GM19043 (cell line): Measurements from ENCODE around the gene WDR37.

Experiments
- ATAC-seq: cut with Tn5 transposase; IDR thresholded peaks from one replicate; pipeline ENCODE4 v1.9.1; 2021; ENCODE audit warnings: low read depth; ENCODE audit not compliant: unreplicated experiment

Gene WDR37

DNA sequence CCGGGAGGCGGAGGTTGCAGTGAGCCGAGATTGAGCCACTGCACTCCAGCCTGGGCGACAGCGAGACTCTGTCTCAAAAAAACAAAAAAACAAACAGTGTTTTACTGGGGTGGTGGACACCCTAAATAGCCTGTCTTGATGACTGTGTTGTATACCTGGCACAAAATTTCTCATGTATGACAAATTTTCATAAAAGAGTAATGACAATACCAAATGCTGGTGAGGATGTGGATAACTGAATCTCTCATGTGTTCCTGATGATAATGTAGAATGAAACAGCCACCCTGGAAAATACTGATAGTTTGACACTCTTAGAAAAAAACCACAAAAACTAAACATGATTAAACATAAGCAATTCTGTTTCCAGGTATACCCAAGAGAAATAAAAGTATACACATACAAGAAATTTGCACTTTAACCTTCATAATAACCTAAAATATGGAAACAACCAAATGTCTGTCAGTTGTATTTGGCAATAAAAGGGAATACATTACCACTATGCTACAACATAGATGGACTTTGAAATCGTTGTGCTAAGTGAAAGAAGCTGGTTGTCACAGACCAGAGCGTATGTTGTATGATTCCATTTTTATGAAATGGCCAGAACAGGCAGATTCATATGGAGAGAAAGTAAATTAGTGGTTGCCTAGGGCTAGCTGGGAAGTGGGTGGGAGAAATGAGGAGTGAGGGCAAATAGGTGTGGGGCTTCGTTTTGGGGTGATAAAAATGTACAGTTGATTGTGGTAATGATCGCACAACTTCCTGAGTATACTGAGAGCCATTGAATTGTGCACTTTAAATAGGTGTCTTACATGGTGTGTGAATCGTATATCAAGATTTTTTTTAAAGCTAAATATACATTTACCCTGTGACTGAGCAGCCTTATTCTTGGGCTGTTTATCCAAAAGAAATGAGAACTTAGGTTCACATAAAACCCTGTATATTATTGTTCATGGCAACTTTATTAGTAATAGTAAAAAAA lies 12.5 kb downstream of the WDR37 start:
- no peak for ATAC-seq

DNA sequence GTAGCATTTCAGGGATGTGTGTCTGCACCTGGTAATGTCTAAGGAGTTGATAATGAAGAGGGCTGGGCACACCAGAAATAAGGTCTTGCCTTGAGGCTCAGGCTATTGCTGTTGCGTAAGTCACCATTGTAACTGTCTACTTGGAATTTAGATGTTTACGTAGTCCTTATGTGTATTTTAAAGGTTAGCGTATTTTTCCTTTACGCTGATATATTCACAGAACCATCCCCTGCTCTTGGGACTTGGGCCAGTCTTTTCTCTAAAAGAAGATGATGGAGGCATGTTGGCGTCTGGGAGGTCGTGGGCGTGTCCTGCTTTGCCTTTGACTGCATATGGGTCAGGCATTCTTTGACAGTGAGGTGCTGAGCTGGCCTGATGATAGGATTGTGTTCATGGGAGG lies 14.7 kb downstream of the WDR37 start:
- no peak for ATAC-seq

DNA sequence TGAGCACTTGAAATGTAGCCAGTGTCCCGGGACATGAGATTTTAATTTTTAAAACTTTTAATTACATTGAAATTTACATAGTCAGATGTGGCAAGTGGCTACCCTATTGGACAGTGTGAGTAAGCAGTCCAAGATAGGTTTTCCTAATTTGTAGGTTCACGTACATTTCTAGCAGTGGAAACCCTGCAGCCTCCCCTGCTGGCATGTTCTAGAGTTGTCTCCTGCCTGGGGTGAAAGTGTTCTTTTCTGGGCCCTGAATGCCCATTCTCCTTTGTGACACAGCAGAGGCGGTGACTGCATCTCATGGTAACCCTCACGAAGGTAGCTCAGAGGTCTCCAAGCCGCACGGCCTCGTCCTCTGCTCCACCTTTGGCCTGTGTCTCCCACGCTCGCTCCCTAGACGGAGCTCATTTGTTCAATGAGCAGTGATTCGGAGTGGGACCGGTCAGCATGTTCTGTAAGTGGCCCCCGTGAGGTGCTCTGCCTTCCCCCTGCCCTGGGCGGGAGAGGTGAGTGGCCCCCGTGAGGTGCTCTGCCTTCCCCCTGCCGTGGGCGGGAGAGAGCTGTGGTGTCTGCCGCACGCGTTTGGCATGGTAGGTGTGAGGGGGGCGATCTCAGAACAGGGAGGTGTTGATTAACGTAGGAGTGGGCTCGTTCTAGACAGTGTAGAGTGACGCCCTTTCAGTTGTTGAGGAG lies 18.0 kb downstream of the WDR37 start:
- ATAC-seq: no peak

DNA sequence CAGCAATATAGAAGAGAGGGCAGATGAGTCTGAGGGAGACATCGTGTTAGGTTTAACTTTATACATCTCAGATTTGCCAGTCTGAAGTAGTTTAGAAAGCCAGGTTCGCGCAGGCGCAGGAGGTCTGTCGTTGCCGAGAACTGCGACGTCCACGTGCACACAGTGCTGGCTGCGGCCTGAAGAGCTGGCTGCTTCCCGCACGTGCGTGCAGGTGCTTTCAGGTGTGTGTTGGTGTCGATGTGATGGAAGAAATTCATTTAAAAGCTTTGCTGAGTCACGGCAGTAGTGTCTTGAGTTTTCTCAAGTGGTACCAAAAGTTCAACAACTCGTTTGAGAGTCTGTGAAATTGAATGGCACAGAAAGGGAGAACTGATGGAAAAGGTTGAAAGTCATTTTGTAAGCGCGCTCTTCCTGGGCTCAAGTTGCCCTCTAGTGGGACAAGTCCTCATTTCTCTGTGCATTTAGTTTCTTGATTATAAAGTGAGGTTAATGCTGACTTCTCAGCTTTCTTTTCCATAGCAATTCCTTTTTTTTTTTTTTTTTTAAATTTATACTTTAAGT lies 18.6 kb downstream of the WDR37 start:
- no peak for ATAC-seq

DNA sequence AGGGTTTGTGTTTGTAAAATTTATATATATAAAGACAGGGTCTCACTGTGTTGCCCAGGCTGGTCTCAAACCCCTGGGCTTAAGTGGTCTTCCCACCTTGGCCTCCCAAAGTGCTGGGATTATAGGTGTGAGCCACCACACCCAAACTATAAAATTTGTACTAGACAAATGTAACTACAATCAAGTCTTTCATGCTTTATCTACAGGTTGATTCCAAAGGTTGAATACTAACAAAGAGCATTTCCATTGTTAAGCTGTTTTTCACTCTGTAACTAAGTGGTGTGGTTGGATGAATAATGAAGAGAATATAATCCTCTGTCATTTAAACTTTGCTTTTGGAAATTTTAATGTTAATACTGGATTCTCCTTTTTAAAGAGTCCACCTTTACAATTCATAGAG lies 22.5 kb downstream of the WDR37 start:
- ATAC-seq: no peak

DNA sequence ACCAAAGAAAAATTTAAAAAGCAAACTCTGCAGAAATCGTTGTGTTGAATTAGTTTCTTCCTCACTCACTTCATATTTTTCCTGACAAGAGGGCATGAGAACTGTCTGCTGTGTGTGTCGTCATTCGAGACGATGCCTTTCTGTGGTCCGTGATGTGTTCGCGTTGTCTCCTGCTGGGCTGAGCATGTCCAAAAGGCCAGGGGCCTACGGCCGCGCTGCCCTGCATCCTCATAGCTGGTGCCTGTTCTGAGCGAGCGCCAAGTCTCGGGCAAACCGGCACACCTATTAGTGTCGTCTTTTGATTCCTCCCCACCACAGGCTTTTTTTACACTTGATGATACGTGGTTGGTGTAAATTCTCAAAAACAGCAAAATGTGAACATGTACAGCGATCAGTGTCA lies 27.4 kb downstream of the WDR37 start:
- ATAC-seq: no peak

DNA sequence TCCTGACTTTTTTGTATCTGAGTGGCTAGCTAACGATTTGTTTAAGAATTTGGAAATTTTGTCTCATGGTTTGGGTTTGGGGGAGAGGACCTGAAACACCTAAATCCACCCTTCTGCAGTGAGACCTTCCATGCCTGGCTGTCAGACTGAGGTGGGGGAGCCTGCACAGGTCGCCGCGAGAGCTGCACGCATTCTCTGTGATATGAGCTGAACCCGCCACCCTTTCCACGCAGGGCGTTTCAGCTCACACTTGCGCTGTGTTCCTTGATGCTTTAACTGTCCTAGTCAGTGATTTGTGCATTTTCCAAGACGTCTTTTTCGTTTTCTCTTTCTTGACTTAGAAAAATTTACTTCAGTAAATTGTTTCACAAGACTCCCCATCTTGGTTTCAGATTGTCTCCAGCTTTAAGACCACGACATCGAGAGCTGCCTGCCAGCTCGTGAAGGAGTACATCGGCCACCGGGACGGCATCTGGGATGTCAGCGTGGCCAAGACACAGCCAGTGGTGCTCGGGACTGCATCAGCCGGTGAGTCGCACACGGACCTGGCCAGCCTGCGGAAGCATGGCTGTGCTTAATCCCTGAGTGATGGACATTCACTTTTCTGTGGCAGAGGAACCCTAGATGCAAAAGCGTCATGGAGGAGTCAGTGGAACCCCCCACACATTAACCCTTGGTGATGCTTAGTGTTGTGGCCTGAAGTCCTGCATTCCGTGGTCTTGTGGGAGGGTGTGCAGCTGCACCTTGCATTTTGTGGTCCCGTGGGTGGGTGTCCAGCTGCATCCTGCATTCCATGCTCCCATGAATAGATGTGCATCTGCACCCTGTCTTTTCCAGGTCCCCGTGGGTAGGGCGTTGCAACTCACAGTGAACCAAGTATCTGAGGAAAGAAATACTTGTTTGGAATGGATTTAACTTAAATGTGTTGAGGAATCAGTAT lies 28.1 kb downstream of the WDR37 start:
- ATAC-seq: no peak

DNA sequence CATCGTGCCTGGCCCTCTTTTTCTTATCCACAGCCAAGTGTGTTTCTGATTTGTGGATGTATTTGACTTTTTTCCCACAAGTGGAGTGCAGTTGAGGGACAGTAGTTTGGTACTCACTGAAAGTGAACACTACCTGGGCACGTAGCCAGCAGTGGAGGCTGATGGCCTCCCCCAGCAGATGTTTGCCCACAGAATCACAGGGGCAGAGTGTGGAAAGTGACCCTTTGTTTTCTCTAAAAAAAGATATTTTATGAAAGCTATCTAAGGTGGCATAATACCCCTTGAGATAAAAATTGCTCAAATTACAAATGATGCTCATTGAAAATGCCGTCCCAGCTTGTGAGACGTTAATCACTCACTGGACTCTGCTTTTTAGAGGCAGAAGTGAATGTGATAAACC lies 29.1 kb downstream of the WDR37 start:
- no peak for ATAC-seq

DNA sequence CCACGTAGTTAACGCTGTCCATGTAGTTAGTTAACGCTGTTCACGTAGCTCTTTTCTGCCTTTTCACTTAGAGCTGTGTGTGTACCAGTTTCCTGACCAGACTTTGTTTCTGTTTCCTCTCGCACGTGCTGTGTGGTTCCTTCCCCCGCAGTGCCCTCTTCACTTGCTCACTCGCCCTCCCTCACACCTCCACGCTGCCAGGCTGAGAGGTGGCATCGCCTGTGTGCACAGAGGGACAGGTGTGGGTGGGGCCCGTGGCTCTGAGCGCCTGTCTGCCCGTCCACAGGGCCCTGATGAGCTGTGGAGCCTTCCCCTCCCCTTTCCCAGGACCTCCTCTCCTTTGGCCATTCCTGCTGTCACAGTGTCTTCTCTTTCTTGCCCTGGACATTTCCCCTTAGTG lies 30.6 kb downstream of the WDR37 start:
- ATAC-seq: no peak

DNA sequence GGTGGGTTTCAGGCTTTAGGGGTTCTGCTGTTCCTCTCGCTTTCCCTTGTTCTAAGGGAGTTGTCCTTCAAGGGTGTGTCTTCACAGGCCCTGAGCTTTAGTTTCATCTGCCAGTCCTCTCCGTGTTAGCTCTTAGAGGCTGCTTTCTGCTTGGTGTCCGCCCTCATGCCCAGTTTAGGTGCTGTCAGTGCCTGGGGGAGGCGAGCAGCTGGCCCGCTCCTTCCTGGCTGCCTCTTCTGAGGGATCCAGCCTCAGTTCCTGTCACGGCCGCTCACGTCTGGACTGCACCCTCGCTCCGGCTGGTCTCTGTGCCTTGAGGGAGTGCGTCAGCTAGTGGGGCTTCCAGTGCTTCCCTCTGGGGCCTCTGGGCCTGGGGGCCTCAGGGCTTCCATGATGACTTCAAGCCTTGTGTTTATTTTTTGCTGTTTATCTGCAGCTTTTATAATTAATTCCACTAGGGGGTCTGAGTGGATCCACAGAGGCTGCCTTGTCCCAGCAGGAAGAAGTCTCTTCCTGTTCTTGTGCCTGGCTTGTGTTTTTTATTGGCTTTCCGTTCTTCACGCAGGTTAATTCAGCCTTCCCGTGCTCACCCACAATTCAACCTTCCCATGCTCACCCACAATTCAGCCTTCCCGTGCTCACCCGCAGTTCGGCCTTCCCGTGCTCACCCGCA lies 33.0 kb downstream of the WDR37 start:
- ATAC-seq: no peak

DNA sequence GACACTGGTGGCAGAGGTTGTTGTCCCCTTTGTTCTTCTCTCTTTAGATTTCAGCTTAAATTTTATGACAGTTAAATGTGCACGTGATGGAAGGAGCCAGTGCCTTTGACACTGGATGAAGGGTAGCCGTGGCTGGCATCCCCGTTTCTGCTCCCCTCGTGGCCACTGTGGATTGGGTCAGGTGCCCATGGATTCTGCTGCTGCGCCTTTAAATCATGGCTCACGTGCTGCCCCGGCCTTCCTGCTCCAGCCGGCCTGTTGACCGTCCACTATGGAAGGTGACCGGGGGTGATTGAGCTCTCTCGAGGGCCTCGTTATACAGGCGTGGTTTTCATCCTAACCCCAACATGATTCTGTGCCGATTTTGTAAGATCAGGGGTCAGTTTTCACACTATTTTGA lies 34.5 kb downstream of the WDR37 start:
- ATAC-seq: no peak

DNA sequence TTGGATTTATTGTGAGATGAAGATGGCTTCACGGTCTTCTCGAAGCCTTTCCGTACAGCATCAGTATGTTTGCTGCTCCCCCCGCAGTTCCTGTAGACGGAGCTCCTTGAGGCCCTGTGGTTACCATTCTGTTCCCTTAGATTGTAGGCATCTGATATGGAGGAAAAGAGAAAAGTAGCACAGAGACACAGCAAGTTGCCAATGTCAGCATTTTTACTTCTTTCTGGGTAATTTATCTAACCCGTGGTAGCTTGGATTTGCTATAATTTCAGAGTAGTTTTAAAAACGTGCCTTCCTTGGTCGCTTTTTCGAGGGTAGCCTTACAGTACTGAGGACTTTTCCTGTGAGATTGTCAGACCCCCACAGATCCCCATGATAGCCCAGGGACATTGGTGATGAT lies 37.5 kb downstream of the WDR37 start:
- no peak for ATAC-seq

DNA sequence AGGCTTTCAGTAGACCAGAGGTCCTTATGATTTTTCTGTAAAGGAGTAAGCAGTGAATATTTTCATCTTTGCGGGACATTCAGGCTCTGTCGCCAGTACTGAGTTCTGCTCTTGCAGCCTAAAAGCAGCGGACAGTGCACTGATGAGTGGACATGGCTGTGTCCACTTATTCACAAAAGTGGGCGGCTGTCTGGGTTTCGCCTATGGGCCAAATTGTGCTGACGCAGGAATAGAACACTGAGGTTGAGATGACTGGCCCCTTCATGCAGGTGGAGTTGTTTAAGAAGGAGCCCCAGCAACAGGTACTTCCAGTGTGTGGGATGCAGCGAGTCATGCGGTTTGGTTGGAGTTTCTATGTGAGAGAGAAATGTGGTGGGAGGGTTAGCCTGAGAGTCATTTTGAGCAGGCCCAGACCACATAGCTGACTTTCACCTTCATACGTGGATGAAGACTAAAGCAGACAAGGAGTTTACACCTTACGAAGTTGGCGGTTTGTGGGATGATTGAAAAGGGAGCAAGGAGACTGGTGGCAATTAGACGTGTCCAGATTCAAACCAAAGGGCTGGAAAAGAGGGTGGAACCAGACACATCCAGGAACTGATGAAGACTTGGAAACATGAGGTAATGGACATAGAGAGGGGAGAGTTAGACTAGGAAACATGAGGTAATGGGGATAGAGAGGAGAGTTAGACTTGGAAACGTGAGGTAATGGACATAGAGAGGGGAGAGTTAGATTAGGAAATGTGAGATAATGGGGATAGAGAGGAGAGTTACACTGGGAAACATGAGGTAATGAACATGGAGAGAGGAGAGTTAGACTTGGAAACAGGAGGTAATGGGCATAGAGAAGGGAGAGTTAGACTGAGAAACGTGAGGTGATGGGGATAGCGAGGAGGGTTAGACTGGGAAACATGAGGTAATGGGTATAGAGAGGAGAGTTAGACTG lies 38.2 kb downstream of the WDR37 start:
- peak; percentile 51 for ATAC-seq

DNA sequence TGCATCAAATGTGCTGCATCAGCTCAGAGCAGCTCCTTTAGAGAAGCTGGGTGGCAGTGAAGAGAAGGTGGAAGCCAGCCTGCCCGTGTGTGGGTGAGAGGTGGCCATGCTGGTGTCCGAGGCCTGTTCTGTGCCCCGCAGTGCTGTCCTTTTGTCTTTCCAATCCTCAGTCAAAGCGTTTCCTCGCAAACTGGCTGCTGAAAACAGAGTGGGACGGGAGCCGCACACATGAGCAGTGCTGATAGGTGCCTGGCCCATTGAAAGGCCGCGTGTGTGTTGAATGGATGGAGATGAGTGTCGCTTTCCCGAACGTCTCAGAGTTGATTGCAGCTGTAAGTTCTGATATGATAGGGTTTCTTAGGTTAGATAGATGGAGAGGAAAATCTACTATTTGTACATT lies 39.3 kb downstream of the WDR37 start:
- ATAC-seq: no peak

DNA sequence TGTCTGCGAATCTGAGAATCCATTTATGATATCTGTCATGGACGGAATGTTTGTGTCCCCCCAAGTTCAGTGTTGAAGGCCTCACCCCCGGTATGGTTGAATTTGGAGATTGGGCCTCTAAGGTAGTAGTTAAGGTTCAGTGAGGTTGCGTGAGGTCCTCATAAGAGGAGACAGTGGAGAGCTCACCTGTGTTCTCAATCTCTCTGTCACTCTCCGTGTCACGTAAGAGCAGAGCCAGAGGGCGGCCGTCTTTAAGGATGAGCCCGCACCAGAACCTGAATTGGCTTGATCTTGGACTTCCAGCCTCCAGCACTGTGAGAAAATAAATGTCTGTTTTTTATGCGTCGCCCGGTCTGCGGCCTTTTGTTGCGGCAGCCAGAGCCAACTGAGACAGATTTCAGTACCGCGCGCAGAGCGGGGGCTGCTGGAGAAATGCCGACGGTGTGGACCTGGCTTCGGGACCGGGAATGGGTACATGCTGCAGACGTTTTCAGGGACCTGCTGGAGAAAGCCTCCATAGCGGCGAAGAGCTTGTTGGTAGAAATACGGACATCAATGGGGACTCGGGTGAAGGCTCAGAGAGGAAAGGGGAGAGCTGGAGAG lies 40.2 kb downstream of the WDR37 start:
- ATAC-seq: no peak

DNA sequence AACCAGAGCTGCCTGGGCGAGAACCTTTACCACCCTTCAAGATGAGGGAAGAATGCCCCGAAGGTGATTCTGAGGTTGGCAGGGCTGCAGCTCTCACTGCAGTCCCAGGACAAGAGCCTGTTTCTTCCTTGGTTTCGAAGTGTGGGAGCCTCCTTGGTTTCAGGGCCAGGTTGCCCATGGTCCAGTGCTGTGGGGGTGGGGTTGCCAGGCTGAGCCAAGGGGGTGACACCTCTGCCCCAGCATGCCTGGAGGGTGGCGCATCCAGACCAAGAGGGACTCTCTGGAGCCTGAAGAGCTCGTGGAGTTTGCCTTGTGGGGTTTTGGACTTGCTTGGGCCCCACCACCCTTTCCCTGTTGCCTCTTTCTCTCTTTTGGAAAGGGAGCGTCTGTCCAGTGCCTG lies 41.3 kb downstream of the WDR37 start:
- no peak for ATAC-seq

DNA sequence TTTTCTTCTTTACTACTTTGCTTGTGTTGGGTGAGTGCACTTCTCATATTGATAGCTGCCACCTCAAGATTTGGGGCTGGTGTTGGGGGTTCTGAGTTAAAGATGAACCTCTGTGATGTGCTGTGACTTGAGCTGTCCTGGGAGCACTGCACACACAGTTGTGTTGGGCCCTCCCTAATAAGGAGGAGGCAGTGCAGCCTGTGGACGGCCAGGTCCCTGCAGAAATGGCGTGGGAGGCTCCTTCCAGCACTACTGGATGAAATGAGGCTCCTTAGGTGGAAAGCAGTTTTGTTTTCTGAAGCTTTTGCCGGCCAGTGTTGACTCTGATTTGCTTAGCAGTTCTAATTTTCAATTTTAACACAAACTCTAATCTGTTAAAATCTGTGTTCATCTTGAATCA lies 44.0 kb downstream of the WDR37 start:
- ATAC-seq: no peak

DNA sequence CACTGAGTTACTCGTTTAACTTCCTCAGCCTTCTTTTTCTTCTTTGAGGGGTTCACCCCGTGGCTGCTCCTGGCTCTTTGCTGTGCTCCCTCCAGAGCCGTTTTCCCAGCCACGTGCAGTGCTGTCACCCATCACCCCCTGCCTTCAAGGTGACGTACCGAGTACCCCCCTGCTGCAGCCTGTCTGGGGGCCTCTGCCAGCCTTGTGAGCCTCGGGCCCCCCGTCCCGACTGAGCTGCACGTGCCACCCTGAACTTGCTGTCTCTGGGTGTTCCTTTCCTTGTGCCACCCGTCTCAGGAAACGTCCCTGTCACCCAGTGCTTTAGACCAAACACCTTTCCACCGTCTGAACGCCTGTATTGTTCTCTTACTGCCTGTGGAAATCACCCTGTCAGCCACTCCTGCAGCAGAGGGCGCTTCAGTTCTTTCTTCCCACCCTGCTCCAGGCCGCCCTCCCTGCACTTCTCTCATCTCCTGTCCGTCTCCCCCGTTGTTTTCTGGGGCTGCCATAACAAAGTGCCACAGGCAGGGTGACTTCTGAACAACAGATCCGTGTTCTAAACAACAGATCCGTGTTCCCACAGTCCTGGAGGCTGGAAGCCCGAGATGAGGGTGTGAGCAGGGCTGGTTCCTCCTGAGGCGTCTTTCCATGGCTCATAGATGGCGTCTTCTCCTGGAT lies 44.6 kb downstream of the WDR37 start:
- ATAC-seq: no peak
